GF-D8 (cell line): Measurements from ENCODE around the gene SEMA3B.
"Not testable (repeated sequence)": the region's sequence is repeated elsewhere in the genome, so short reads cannot be mapped to it uniquely, and the experiment has no call there.

Experiments
- DNase-seq: peaks from one replicate; lab custom pipeline; 2025; lab: John Stamatoyannopoulos, UW

The SEMA3B gene

DNA sequence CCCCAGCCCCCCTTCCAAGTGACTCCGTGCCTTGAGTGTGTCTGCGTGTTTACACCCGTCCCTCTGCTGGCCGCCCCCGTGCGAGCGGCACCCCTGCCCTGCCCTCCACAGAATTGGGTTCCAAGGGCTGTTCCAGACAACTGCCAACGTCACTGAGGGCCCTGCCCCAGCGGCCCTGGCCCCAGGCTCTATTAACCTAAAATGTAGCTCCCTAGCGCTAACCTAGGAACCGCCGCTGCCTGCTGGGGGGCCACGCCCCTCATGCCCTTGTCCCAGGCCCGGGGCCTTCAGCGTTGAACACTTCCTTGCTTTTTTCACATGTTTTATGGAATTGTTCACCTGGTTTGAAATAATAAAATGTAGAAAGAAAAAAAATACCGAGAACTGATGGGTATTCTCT lies 10.0 kb upstream of the SEMA3B start:
- DNase-seq, result no peak

- DNase-seq, result no peak
Measured at GRCh38 chr3:50259432-50260026, 9.4 kb upstream of the SEMA3B start.

DNA sequence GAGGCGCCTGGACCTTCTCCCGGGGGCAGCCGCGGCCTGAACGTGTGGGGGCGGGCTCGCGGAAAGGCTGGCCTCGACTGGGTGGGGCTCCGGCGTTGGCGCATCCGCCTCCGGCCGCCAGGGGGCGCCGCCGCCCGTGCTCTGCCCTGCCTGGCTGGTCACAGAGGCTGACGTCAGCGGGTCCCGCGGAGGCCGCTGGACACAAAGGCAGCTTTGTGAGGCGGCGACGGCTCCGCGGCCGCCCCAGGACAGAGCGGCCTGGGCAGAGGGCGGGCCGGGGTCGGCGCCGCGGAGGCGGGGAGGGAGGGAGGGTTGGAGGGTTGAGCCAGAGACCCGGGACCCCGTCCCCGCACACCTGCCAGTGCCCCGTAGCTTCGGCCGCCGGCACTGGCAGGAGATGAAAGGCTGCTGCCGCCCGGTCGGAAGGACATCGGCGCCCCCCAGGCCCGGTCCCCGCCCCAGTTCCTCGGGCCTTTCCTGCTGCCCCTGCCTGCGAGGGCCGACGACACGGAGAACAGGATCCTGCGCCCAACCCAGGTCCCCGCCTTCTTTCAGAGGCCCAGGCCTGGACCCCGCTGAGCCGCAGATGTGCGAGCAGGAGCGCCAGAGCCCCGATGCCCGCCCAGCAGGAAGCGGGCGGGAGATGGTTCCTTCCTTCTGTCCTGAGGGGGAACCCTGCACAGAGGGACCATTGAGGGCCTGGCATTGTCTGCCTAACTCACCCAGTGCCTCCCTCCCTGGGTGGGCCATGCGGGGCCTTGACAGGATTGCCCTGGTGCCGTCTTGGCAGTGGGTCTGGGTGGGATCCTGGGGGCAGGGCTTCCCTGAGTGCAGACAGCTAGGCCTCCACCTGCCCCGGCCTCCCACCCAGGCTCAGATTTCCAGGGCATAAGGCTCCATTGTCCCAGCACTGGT lies 8.7 kb upstream of the SEMA3B start:
- DNase-seq, result peak; percentile 42

- no peak for DNase-seq
Measured at GRCh38 chr3:50260942-50261441, 8.0 kb upstream of the SEMA3B start.

DNA sequence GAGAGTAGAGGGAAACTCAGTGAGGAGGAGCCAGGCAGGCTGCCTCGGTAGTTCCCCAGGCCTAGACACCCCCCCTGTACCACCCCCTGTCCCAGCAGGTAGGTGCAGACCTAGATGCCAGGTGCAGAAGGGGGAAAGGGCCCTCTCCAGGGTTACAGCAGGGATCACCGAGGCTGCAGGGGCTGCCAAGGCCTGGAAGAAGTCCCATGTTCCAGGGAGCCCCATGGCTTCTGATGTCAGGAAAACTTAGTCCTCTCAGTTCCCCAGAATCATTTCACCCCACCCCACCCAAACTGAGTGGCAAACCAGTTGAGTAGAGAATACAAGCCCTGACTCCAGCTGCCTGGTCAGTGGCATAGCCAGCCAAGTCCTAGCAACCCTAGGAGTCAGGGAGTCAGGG lies 7.4 kb upstream of the SEMA3B start:
- DNase-seq, result no peak

- DNase-seq, result not testable (repeated sequence)
Measured at GRCh38 chr3:50262200-50262599, 6.7 kb upstream of the SEMA3B start.

DNA sequence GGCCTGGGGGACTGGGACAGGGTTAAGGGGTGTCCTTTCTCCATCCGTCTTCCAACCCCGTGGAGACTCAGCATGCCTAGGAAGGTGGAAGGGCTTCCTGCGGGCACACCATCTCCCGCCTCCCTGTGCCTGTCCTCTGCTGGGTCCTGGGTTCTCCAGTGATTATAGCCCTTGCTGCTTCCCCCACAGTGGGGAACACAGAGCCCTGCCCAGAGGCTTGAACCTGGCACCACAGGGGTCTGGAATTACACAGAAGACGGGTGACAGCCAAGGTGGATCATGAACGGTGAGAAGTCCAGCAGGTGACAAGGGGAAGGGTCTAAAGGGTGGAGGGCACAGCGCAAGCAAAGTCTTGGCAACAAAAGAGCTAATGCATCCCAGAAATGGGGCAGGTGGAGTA lies 6.2 kb upstream of the SEMA3B start:
- DNase-seq, result no peak

GRCh38 chr3:50263478-50264382 lies 5.2 kb upstream of the SEMA3B start:
- DNase-seq, result no peak

DNA sequence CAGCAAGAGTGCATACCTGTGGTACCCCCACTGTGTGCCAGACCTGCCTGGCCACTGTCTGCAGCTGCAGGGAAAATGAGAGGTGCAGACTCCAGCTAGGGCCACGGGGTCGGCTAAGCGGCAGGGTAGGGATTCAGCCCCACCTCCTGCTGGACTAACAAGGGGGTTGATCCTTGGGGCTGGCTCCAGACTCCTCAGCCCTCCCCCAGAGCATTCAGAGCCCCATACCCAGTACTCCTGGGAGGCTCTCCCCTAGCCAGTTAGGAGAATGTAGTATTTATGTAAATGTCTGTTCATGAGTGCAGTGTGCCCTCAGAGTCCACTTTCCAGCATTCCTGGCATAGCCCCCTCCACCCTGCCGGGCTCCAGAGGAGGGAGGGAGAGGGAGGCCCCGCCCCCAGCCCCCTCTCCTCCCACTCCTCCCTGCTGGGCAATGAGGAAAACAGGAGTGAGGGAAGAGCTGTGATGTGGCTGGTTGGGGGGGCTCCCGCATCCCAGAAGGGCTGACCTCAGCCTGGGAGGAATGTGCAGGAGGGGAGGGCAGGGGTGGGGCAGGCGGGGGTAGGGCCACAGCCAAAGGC lies 4.5 kb upstream of the SEMA3B start:
- no peak for DNase-seq

GRCh38 chr3:50264964-50265485 lies 3.9 kb upstream of the SEMA3B start:
- DNase-seq, result no peak

DNA sequence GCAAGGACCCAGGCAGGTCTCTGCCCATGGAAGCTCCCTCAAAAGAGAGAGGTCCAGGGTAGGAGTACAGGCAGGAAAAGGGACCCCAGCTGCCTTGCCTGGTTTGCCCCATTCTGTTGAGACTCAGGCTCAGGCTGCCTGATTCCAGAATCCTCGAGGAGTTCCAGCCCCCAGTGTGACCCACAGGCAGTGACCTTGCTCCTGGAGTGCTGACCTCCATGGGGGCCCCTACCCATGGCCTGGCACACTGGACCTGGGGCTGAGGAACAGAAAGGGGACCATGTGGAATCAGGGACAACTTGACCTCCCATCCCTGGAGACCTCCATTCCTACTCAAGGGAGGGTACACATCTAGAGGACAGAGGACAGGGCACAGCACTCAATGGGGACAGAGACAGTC lies 3.4 kb upstream of the SEMA3B start:
- DNase-seq, result no peak

- no peak for DNase-seq
Measured at GRCh38 chr3:50266017-50266416, 2.9 kb upstream of the SEMA3B start.

DNA sequence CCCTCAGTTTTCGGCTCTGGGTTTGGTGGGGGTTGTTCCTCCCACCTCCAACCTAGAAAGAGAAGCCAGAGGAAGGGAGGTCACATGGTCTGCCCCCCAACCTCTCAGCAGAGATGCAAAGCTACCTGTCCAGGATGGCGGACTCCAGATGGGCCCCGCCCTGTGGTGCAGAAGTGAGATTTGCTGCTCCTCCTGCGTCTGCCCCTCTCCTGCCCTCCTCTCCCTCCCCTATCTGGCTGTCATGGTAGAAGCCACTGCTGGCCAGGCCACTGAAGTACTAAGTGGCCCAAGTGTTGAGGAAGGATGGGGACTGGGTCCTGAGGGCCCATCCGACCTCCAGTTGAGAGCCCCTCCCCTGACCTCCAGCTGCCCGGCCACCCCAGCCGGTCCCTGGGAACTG lies 2.1 kb upstream of the SEMA3B start:
- no peak for DNase-seq

DNA sequence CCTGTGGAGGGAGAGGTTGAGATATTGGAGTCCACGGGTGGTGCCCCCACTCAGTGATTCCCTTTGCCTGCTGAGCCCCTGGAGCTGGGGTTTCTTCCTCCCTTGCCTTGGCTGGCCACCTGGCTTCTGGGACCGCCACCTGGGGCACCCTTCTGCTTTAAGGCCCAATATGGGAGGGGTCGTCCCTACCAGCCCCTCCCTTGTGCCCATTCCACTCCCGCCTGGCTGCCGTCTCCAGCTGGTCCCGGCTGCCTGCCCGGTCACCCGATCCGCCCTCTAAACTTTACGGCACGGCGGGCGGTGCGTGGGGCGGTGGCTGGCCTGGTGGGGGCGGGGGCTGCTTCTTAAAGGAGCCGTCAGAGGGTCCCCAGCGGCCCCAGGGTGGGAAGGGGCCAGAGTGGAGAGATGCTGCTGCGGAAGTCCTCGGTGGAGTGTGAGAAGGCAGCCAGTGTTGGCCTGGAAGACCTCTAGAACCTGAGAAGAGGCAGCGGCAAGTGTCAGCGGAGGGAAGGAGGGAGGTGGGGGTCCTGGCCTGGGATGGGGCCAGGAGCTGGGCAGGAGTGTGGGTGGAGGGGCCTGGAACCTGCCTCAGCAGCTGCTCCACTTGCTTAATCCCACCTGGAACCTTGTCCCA lies 1.6 kb upstream of the SEMA3B start:
- DNase-seq, result no peak

- DNase-seq, result no peak
Measured at GRCh38 chr3:50268276-50268675, 671 bp upstream of the SEMA3B start.

GRCh38 chr3:50269460-50269859 lies 513 bp downstream of the SEMA3B start:
- DNase-seq, result no peak

DNA sequence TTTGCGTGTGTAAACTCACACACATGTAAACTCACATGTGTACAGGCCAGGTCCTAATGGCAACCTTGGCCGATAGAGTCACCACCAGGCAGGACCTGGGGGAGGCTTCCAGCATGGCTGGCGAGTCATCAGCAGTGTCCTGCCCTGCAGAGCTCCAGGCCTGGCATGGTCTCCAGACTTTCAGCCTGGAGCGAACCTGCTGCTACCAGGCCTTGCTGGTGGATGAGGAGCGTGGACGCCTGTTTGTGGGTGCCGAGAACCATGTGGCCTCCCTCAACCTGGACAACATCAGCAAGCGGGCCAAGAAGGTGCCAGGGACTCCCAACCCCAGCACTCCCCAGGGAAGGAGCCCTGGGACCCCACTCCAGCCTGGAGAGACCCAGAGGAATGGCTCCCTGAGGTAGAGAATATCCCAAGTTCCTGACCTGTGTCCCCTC lies 1.0 kb downstream of the SEMA3B start:
- no peak for DNase-seq

DNA sequence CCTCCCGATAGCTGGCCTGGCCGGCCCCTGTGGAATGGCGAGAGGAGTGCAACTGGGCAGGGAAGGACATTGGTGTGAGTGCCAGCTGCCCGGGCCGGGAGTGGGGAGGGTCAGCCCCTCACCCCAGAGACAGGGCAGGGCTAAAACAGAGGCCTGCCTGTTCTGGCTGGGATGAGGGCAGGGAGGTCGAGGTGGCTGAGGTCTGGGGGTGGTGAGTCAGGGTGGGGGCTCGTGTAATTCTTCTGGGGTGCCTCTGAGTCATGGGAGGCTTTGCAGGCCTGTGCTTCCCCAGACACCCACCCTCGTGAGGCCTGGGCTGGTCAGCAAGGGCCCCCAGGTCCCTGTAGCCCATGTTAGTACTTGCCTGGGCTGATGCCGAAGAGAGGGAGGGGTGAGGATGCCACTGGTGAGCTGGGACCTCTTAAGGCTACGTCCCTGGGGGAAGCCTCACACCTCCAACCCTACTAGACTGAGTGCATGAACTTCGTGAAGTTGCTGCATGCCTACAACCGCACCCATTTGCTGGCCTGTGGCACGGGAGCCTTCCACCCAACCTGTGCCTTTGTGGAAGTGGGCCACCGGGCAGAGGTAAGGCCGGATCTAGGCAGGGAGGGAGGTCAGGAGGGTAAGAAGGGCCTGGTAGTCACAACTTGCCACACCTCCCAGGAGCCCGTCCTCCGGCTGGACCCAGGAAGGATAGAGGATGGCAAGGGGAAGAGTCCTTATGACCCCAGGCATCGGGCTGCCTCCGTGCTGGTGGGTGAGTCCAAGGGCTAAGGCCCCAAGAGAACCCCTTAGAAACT lies 1.7 kb downstream of the SEMA3B start:
- no peak for DNase-seq

- DNase-seq, result no peak
Measured at GRCh38 chr3:50271314-50271936, 2.5 kb downstream of the SEMA3B start.

GRCh38 chr3:50272538-50272910 lies 3.6 kb downstream of the SEMA3B start:
- DNase-seq, result not testable (repeated sequence)
